ENCODE measurements around the gene PDE9A.

- no peak for TF ChIP-seq EP300 (IDR thresholded peaks at IDR 0.05)
- TF ChIP-seq CTCF (IDR thresholded peaks at IDR 0.05) = no peak
These were observed 115.9 kb downstream of the PDE9A start for GRCh38 chr21:42769183-42769819.
